GM12878 (cell line): ENCODE results near the gene SKA3. TPM values are rescaled to one million over a fixed set of nuclear protein-coding genes. Genes with fewer than 3 reads are reported as not detected.
"Not testable (repeated sequence)": the region's sequence is repeated elsewhere in the genome, so short reads cannot be mapped to it uniquely, and the experiment has no call there.

Source experiments
- ATAC-seq: fragments of 200-7000 bp; cut with Tn5 transposase; 3 replicates; pipeline ENCODE4 v1.9.1; 2020; ENCODE audit warnings: mild to moderate bottlenecking, moderate library complexity
- BruUV-seq: library from RNA; stranded (reverse); fragments of 400-500 nt; replicated peaks from 2 replicates; lab custom pipeline; 2021; lab: Mats Ljungman, UMichigan
- CTCF ChIA-PET: fragments of 300-600 bp; sonication (Branson Sonifier 250); formaldehyde crosslinking; extraction: SDS; loops from one replicate; lab custom pipeline; 2021; ENCODE audit warnings: inconsistent platforms; lab: Yijun Ruan, JAX
- POLR2A ChIA-PET: fragments of 350-600 bp; formaldehyde crosslinking; extraction: SDS; loops from one replicate; lab custom pipeline; 2021; ENCODE audit warnings: inconsistent platforms; lab: Charles Lee
- RAD21 ChIA-PET: fragments of 300-600 bp; sonication (Branson Sonifier 250); formaldehyde crosslinking; loops from one replicate; lab custom pipeline; 2023; ENCODE audit warnings: antibody characterized with exemption; ENCODE audit not compliant: unreplicated experiment; lab: Charles Lee
- SMC1A ChIA-PET: fragments of 300-600 bp; sonication (Branson Sonifier 250); formaldehyde crosslinking; loops from one replicate; lab custom pipeline; 2023; ENCODE audit not compliant: unreplicated experiment, uncharacterized antibody; lab: Charles Lee
- DNase-seq: peaks from one replicate; pipeline ENCODE4 v3.0.0-alpha.2; 2011; ENCODE audit warnings: low read depth, low spot score
- FAIRE-seq: peaks from 3 replicates; lab custom pipeline; 2011; peaks lifted over from hg19 to GRCh38; lab: Jason Lieb, UNC
- H2AFZ ChIP-seq: 2 replicates; pipeline ENCODE4 v1.6.0; 2011; ENCODE audit warnings: low read depth, low read length, control low read depth; ENCODE audit not compliant: control insufficient read depth
- H3K27ac ChIP-seq: 2 replicates; pipeline ENCODE4 v1.5.1; 2011; ENCODE audit warnings: control low read depth; ENCODE audit not compliant: control insufficient read depth, insufficient read depth
- H3K27me3 ChIP-seq, 2 experiments: replicated peaks in 1 of 2; 2 replicates each; pipeline versions ENCODE4 v1.6.0 to v1.6.1; 2011; ENCODE audit warnings: low read length in 1 of 2; ENCODE audit not compliant: control insufficient read depth in 2 of 2, insufficient read depth in 2 of 2
- H3K36me3 ChIP-seq, 2 experiments: 2 replicates each; pipeline ENCODE4 v1.5.1; 2011; ENCODE audit warnings: low read length in 1 of 2; ENCODE audit not compliant: control insufficient read depth in 2 of 2, insufficient read depth in 2 of 2
- H3K4me1 ChIP-seq: 2 replicates; pipeline ENCODE4 v1.6.1; 2011; ENCODE audit warnings: mild to moderate bottlenecking, low read length, moderate library complexity, mixed read lengths; ENCODE audit not compliant: control insufficient read depth, insufficient read depth
- H3K4me2 ChIP-seq: 2 replicates; pipeline ENCODE4 v1.6.0; 2011; ENCODE audit warnings: control low read depth; ENCODE audit not compliant: control insufficient read depth, insufficient read depth
- H3K4me3 ChIP-seq: fragments of 200-600 bp; sonication (generic); 2 replicates; pipeline ENCODE4 v1.5.1; 2016
- H3K79me2 ChIP-seq: 2 replicates; pipeline ENCODE4 v1.6.0; 2011; ENCODE audit warnings: low read length; ENCODE audit not compliant: control insufficient read depth, insufficient read depth
- H3K9ac ChIP-seq: 2 replicates; pipeline ENCODE4 v1.8.0; 2011; ENCODE audit warnings: low read length, control low read depth, mixed read lengths; ENCODE audit not compliant: control insufficient read depth, insufficient read depth
- H3K9me3 ChIP-seq: replicated peaks from 3 replicates; pipeline ENCODE4 v1.5.1; 2011; ENCODE audit warnings: mild to moderate bottlenecking, low read length; ENCODE audit not compliant: control insufficient read depth, insufficient read depth
- H4K20me1 ChIP-seq: 2 replicates; pipeline ENCODE4 v1.6.0; 2011; ENCODE audit not compliant: control insufficient read depth, insufficient read depth
- ATF3 ChIP-seq: IDR thresholded peaks from 2 replicates; pipeline ENCODE4 v1.6.1; 2011; ENCODE audit warnings: low read depth, mild to moderate bottlenecking, low read length, moderate library complexity, borderline replicate concordance; ENCODE audit errors: extremely low read depth
- MTA2 ChIP-seq: fragments of 450-650 bp; IDR thresholded peaks from 2 replicates; pipeline ENCODE4 v1.6.1; 2016; ENCODE audit warnings: low read depth, mild to moderate bottlenecking, moderate library complexity
- NFIC ChIP-seq: IDR thresholded peaks from 2 replicates; pipeline ENCODE4 v1.6.1; 2012; ENCODE audit warnings: low read depth, mild to moderate bottlenecking, inconsistent platforms, low read length, moderate library complexity
- ZNF592 ChIP-seq: fragments of 450-650 bp; IDR thresholded peaks from 2 replicates; pipeline ENCODE4 v1.6.1; 2017; ENCODE audit warnings: mild to moderate bottlenecking, moderate library complexity
- whole genome bisulfite sequencing: methylation state at CpG from one replicate; pipeline ENCODE4 v1.1.6; 2016; ENCODE audit warnings: low lambda C conversion rate; ENCODE audit not compliant: insufficient replicate concordance, insufficient coverage; ENCODE audit errors: missing lambda C conversion rate; 5-methylcytosine and 5-hydroxymethylcytosine counted together
- in situ Hi-C: fragments of 300-500 bp; cut with MboI; formaldehyde crosslinking; loops from 9 replicates; pipeline ENCODE4 v1.14.3; 2018; ENCODE audit warnings: mixed read lengths
- intact Hi-C: fragments of 100-400 bp; cut with micrococcal nuclease; formaldehyde crosslinking; loops from one replicate; pipeline ENCODE4 v1.14.2; 2022; ENCODE audit not compliant: unreplicated experiment
- polyA plus RNA-seq, 11 experiments: library from polyadenylated mRNA; depleted of rRNA in 4 of 11; unstranded in 6 of 11; stranded (reverse) in 5 of 11; fragments of >200 nt; fragmentation: Nextera tagmentation in 4 of 11; fragmentation: Illumina TruSeq in 1 of 11; extraction: Ambion mirVana in 4 of 11; extraction: Trizol in 1 of 11; gene quantifications; 1 replicate in 1 of 11; 2 replicates in 10 of 11; pipeline versions ENCODE4 v1.2.1 to v1.2.3, GENCODE V29; 2011 to 2016; ENCODE audit warnings: inconsistent platforms in 2 of 11, missing spikeins in 2 of 11, low read depth in 1 of 11
- total RNA-seq, 4 experiments: library from RNA; depleted of rRNA in 3 of 4; stranded (reverse); fragments of >200 nt in 3 of 4; fragmentation: Illumina TruSeq in 1 of 4; extraction: Trizol in 1 of 4; gene quantifications; 2 replicates each; pipeline versions ENCODE4 v1.2.1 to v1.2.3, GENCODE V29; 2013 to 2021

Gene SKA3
- total and polyA plus RNA-seq, 10 of the 15 experiments (the other 5 are each of a cell fraction or from before 2014, with no cell fraction given): 13.5 to 69.7 (median 26.3) TPM

GRCh38 chr13:21137696-21138095, 38.7 kb downstream of the SKA3 start (continued):
- TF ChIP-seq ZNF592: no peak
- no peak for TF ChIP-seq ATF3
- TF ChIP-seq MTA2: no peak
- no peak for TF ChIP-seq NFIC

- FAIRE-seq, H3K9me3 ChIP-seq, H2AFZ ChIP-seq, in situ Hi-C loops, H3K27ac ChIP-seq, H3K4me1 ChIP-seq, BruUV-seq, H3K4me2 ChIP-seq, H3K36me3 ChIP-seq, DNase-seq, H3K9ac ChIP-seq, intact Hi-C loops, RAD21 ChIA-PET, POLR2A ChIA-PET, ATAC-seq, H4K20me1 ChIP-seq, H3K27me3 ChIP-seq, SMC1A ChIA-PET, H3K4me3 ChIP-seq, H3K79me2 ChIP-seq: not testable (repeated sequence)
- CTCF ChIA-PET: interaction anchor here (1.6 kb wide), 1 partner anchor 24 kb away, joined by 4 read pairs; no protein-coding TSS in a partner anchor
- WGBS: 90% methylated on average over 6 of the region's 6 CpGs
Observed at GRCh38 chr13:21135833-21136232, 40.5 kb downstream of the SKA3 start.
